GM19043 (cell line): Measurements from ENCODE around the gene PRDM16.

Source experiments
- ATAC-seq: cut with Tn5 transposase; IDR thresholded peaks from one replicate; pipeline ENCODE4 v1.9.1; 2021; ENCODE audit warnings: low read depth; ENCODE audit not compliant: unreplicated experiment

PRDM16 gene

GRCh38 chr1:3342960-3343359, 274.0 kb downstream of the PRDM16 start:
- ATAC-seq = no peak

GRCh38 chr1:3344395-3344794, 275.4 kb downstream of the PRDM16 start:
- ATAC-seq = no peak

DNA sequence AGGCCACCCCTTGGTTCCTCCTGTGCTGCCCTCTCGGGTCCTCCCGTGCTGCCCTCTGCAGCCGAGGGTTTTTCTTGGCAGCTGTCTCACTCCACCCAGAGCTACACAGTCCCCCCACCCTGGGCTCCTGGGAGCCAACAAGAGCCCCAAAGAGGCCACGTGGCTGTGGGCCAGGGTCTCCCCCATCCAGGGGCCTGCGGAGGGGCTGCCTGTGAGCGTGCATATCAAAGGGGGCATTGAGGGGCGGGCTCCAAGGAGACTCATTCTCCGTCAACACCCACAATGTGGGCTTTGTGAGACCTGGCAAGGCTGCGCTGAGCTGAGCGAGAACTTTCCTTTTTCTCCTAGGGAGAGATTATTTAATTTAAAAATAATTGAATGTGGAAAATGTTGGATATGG, 276.8 kb downstream of the PRDM16 start:
- ATAC-seq = no peak

- ATAC-seq = no peak
These were observed 277.5 kb downstream of the PRDM16 start for GRCh38 chr1:3346478-3346877.

DNA sequence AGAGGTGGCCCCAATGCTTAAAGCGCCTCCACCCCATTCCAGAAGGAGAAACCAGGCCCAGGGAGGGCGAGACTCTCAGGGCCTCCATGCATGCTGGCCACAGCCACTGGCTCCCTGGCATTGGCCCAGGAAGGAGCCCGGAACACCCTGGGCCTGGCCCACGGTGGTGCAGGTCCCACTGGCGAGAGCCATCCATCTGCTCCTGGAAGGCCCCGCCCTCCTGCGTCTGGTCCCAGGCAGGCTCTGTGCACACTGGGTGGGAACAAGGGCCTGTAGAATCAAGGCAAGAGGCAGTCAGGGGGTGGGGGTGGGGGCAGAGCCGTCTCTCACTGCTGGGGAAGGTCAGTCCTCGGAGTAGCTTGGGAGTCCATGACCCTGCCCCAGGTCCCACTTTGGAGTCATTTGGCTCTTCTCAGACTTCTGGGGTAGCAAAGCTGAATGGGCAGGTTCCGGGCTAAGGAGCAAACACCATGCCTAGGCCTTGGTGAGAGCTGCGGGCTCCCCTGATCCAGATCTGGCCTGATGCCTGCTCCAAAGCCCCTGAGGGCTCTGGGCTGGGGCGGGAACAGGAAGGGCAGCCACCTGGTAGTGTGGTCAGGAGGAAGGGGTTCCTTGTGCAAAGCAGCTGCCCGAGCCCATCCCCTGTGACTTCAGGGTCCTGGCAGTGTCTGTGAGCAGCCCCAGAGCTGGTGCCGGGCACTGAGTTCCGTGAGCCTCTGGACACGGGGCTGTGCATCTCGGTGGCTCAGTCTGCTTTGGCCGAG, 278.4 kb downstream of the PRDM16 start:
- ATAC-seq = no peak

GRCh38 chr1:3348196-3348865, 279.3 kb downstream of the PRDM16 start:
- no peak for ATAC-seq

- no peak for ATAC-seq
These were observed 280.4 kb downstream of the PRDM16 start for GRCh38 chr1:3349161-3349967.

DNA sequence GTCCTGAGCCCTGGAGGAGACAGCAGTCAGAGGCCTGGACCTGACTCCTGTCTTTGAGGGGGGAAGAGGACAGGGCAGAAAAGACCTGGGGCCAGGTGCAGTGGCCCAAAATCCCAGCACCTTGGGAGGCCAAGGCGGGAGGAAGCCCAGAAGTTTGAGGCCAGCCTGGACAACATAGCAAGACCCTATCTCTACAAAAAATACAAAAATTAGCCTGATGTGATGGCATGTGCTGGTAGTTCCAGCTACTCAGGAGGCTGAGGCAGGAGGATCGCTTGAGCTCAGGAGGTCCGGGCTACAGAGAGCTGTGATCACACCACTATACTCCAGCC, 280.9 kb downstream of the PRDM16 start:
- no peak for ATAC-seq

GRCh38 chr1:3350506-3351261, 281.7 kb downstream of the PRDM16 start:
- no peak for ATAC-seq

- ATAC-seq = no peak
These were observed 282.7 kb downstream of the PRDM16 start for GRCh38 chr1:3351449-3352298.

DNA sequence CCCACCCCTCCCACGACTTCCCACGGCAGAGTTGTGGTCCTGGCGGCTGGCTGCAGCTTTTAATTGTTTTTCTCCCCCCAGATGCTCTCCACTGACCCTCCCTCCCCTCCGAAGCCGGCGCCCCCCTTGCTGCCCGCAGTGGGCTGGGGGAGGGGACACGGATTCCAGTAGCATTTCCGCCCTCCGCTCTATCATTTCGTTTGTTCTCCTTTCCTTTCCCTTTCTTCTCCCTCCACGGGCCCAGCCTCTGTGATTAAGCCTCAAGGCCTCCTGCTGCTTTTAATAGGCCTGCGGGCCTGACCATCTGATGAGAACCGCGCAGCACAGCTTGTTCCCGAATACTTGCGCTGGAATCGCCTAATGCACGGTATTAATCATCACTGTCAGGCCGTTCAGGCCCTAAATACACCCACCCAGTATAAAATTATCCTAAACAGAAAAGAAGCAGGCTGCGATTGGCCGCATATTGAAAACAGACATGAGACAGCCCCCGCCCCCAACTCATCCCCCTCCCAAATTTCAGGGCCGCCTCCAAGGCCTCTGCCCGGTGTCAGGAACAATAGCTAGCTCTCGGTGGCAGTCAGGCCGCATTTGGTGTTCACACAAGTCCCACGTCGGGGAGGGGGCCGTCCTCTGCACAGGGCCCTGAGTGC, 283.4 kb downstream of the PRDM16 start:
- no peak for ATAC-seq

DNA sequence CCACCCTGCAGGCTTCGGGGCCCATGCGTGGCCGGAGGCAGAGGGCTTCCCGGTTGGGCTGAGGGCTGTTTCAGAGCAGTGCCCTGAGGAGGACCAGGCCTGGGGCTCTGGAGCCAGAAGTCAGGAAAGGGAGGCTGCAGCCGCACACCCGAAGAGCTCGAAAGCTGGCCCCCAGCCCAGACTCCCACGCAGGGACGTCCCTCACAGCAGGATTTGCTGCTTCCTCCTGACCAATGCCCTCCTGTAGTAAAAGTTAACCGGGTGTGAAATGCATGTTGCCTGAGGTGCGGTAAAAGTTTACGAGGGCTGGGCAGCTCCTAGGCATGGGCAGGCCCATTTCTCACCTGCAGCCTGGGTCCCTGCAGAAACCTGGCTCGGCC, 283.9 kb downstream of the PRDM16 start:
- ATAC-seq = no peak

- no peak for ATAC-seq
These were observed 284.9 kb downstream of the PRDM16 start for GRCh38 chr1:3353876-3354275.

- ATAC-seq = no peak
These were observed 286.1 kb downstream of the PRDM16 start for GRCh38 chr1:3355089-3355488.

- no peak for ATAC-seq
These were observed 287.2 kb downstream of the PRDM16 start for GRCh38 chr1:3355894-3356826.

GRCh38 chr1:3356827-3357460, 287.9 kb downstream of the PRDM16 start:
- no peak for ATAC-seq

DNA sequence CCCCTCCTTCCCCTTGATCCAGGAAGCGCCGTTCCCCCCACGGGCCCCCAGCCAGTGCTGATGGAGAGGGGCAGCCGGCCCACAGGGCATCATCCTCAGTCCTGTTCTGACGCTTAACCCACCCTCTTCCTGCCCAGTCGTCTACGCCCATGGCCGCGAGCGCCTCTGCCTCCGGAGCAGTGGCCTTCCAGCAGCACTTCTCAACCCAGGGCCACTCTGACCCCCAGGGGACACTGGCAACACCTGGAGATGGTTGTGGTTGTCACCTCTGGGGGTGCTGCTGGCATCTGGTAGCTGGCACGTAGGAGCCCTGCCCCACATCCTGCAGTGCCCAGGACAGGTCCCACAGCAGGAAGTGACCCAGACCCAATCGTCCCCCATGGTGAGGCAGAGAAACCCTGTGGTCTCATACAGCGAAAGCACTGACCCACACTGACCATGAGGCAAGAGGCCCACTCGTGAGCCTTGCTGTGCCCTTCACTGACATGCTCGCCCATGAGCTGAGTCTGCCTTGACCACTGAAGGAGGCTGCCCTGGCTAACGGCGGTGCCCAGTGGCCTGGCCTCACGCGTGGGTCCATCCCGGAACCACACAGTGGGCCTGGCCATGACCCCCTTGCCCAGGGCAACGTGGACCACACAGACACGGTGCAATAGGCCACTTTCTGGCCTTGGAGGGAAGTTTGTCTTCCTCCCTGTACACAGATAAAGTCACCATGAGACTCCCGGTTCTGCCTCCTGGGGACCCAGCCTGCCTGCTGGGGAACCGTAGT, 288.7 kb downstream of the PRDM16 start:
- ATAC-seq = no peak
